DOHH2 (cell line): ENCODE measurements around the gene SNX2.

ENCODE experiments used
- H3F3A ChIP-seq: fragments of 200-600 bp; sonication (generic), shearing (Covaris generic); 2 replicates; pipeline ENCODE4 v1.6.0; 2016; ENCODE audit warnings: antibody characterized with exemption, mild to moderate bottlenecking; ENCODE audit not compliant: control insufficient read depth, insufficient read depth
- H3K27ac ChIP-seq: fragments of 200-600 bp; sonication (generic); 2 replicates; pipeline ENCODE4 v1.5.1; 2014; ENCODE audit warnings: low read depth, mild to moderate bottlenecking, low read length, moderate library complexity
- H3K27me3 ChIP-seq: fragments of 200-600 bp; sonication (generic); 2 replicates; pipeline ENCODE4 v1.6.1; 2014; ENCODE audit warnings: mild to moderate bottlenecking, low read length, mixed read lengths; ENCODE audit not compliant: control insufficient read depth
- H3K36me3 ChIP-seq: fragments of 200-600 bp; sonication (generic); 2 replicates; pipeline ENCODE4 v1.6.1; 2014; ENCODE audit warnings: mild to moderate bottlenecking, low read length, moderate library complexity, mixed read lengths; ENCODE audit not compliant: control insufficient read depth
- H3K4me1 ChIP-seq: fragments of 200-600 bp; sonication (generic); 2 replicates; pipeline ENCODE4 v1.6.1; 2014; ENCODE audit warnings: mild to moderate bottlenecking, low read length, mixed read lengths; ENCODE audit not compliant: control insufficient read depth
- H3K4me2 ChIP-seq: fragments of 200-600 bp; sonication (generic); 2 replicates; pipeline ENCODE4 v1.6.0; 2014; ENCODE audit warnings: mild to moderate bottlenecking, low read length, moderate library complexity
- H3K4me3 ChIP-seq: fragments of 200-600 bp; sonication (generic); 2 replicates; pipeline ENCODE4 v1.5.1; 2014; ENCODE audit warnings: mild to moderate bottlenecking, low read length, mixed read lengths
- H3K79me2 ChIP-seq: fragments of 200-600 bp; sonication (generic); 2 replicates; pipeline ENCODE4 v1.6.1; 2014; ENCODE audit warnings: mild to moderate bottlenecking, low read length, mixed read lengths; ENCODE audit not compliant: control insufficient read depth
- H3K9me2 ChIP-seq: fragments of 200-600 bp; sonication (generic); replicated peaks from 2 replicates; pipeline ENCODE4 v1.6.1; 2014; ENCODE audit warnings: mild to moderate bottlenecking, low read length, mixed read lengths; ENCODE audit not compliant: control insufficient read depth
- H3K9me3 ChIP-seq: fragments of 200-600 bp; sonication (generic); 2 replicates; pipeline ENCODE4 v1.6.1; 2014; ENCODE audit warnings: antibody characterized with exemption, low read length, mixed read lengths; ENCODE audit not compliant: control insufficient read depth, insufficient read depth
- H4K20me1 ChIP-seq: fragments of 200-600 bp; sonication (generic); 2 replicates; pipeline ENCODE4 v1.6.0; 2014; ENCODE audit warnings: low read depth, mild to moderate bottlenecking, antibody characterized with exemption, low read length, moderate library complexity; ENCODE audit not compliant: control insufficient read depth, insufficient read depth
- EZH2phosphoT487 ChIP-seq: fragments of 200-600 bp; sonication (generic); IDR thresholded peaks from 2 replicates; pipeline ENCODE4 v1.6.1; 2017; ENCODE audit warnings: borderline replicate concordance, mild to moderate bottlenecking, antibody characterized with exemption, low read length, moderate library complexity, mixed read lengths
- TF ChIP-seq, protein P1 (sequence below): fragments of 200-600 bp; sonication (generic); IDR thresholded peaks from one replicate; pipeline ENCODE4 v1.5.1; 2014; ENCODE audit warnings: antibody characterized with exemption, mild to moderate bottlenecking, low read depth, low read length; ENCODE audit not compliant: poor library complexity, severe bottlenecking

The SNX2 gene

DNA sequence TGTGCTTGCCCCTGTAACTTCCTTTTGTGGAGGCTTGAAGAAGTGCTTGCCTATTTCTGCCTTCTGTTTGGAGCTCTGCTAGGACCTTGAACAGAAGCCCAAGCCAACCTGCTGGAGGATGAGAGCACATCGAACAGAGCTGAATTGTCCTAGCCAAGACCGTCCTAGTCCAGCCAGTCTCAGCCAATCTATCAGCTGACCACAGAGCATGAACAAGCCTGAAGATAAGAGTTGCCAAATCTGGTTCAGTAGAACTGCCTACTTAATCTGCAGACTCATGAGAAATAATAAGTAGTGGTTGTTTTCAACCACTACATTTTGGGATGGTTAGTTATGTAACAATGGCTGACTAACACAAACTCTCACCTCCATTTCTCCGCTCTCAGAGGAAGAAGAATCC is 4.4 kb upstream of the SNX2 start:
- Histone ChIP-seq H3K4me2 (no peak overlapping the region), H3K9me3 (no peaks in the 10 kb centered on the region), H3F3A (peaks cover 3% of the 10 kb centered on the region), H3K4me3 (no peak overlapping the region), H4K20me1 (no peaks in the 10 kb centered on the region), H3K27ac (no peak overlapping the region), H3K9me2 (no peaks in the 10 kb centered on the region), H3K4me1 (0 out of 2 replicates have a peak, but pooled peaks cover 3% of the 10 kb centered on the region), H3K36me3 (0 out of 2 replicates have a peak, but pooled peaks cover 3% of the 10 kb centered on the region), H3K79me2 (0 out of 2 replicates have a peak, but pooled peaks cover 3% of the 10 kb centered on the region), H3K27me3 (peaks cover 8% of the 10 kb centered on the region; the same call in 1 of the 2 replicates)
- TF ChIP-seq EZH2phosphoT487, result no peak
- TF ChIP-seq, protein P1, sequence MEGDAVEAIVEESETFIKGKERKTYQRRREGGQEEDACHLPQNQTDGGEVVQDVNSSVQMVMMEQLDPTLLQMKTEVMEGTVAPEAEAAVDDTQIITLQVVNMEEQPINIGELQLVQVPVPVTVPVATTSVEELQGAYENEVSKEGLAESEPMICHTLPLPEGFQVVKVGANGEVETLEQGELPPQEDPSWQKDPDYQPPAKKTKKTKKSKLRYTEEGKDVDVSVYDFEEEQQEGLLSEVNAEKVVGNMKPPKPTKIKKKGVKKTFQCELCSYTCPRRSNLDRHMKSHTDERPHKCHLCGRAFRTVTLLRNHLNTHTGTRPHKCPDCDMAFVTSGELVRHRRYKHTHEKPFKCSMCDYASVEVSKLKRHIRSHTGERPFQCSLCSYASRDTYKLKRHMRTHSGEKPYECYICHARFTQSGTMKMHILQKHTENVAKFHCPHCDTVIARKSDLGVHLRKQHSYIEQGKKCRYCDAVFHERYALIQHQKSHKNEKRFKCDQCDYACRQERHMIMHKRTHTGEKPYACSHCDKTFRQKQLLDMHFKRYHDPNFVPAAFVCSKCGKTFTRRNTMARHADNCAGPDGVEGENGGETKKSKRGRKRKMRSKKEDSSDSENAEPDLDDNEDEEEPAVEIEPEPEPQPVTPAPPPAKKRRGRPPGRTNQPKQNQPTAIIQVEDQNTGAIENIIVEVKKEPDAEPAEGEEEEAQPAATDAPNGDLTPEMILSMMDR, result no peak

DNA sequence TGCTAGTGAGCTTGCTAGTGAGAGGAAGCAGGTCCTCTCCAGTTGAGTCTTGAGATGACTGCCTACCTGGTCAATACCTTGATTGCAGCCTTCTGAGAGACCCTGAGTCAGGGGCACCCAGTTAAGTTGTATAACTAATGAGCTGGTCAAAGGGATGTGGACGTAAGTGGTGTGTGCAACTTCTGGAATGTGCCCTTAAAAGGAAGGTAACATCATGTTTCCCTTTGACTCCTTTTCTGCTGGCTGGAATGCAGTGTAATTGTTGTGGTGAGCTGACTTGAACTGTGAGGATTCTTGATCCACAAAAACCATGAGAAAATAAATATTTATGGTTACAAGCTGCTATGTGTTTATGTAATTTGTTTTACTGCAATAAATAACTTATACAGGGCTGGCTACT is 2.4 kb upstream of the SNX2 start:
- Histone ChIP-seq H3K4me1 (peaks cover 18% of the 10 kb centered on the region), H3K9me3 (no peaks in the 10 kb centered on the region), H4K20me1 (peaks cover 13% of the 10 kb centered on the region), H3K4me3 (no peak overlapping the region), H3K27me3 (peaks cover 8% of the 10 kb centered on the region; the same call in 1 of the 2 replicates), H3K27ac (no peak overlapping the region), H3F3A (peaks cover 15% of the 10 kb centered on the region), H3K4me2 (no peak overlapping the region), H3K9me2 (no peaks in the 10 kb centered on the region), H3K79me2 (peaks cover 19% of the 10 kb centered on the region), H3K36me3 (0 out of 2 replicates have a peak, but pooled peaks cover 3% of the 10 kb centered on the region)
- TF ChIP-seq EZH2phosphoT487, result no peak
- TF ChIP-seq, protein P1, result no peak

DNA sequence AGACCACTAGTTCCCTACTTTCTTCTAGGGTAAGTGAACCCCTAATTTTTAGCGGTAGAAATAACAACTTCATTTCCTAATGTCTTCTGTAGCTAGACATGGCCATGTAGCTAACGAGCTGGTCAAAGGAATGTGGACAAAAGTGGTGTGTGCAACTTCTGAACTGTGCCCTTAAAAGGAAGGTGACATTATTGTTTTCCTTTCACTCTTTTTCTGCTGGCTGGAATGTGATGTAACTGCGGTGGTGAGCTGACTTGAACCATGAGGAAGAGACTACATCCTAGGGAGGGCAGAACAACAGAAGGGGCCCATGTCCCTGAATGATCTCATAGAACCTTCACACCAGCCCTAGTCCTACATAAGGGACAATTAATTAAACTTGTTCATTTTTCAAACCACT is 1.3 kb upstream of the SNX2 start:
- Histone ChIP-seq H3K9me3 (no peaks in the 10 kb centered on the region), H3K36me3 (0 out of 2 replicates have a peak, but pooled peaks cover 3% of the 10 kb centered on the region), H3K79me2 (peaks cover 31% of the 10 kb centered on the region), H4K20me1 (peaks cover 13% of the 10 kb centered on the region), H3K9me2 (no peaks in the 10 kb centered on the region), H3K4me2 (no peak overlapping the region), H3K27ac (no peak overlapping the region), H3K4me3 (no peak overlapping the region), H3K4me1 (peaks cover 29% of the 10 kb centered on the region), H3F3A (peaks cover 15% of the 10 kb centered on the region), H3K27me3 (peaks cover 8% of the 10 kb centered on the region; the same call in 1 of the 2 replicates)
- TF ChIP-seq EZH2phosphoT487, result no peak
- TF ChIP-seq, protein P1, result no peak
